Stimulated activated CD4-positive, alpha-beta T cell treated with anti-CD3 and anti-CD28 coated beads, Interleukin-1b, Interleukin-23, amount 100 ng/mL, for 1 hour (primary cell): ENCODE data around the gene OR6V1.
"Not testable (repeated sequence)": the region's sequence is repeated elsewhere in the genome, so short reads cannot be mapped to it uniquely, and the experiment has no call there.

Experiments used
- DNase-seq, 2 donors: peaks; one replicate each; pipeline ENCODE4 v3.0.0-alpha.2; 2020; ENCODE audit warnings: low read depth in 2 of 2

The OR6V1 gene

GRCh38 chr7:143042790-143043271 is 9.3 kb upstream of the OR6V1 start:
- DNase-seq: no peak

GRCh38 chr7:143043391-143043790 is 8.8 kb upstream of the OR6V1 start:
- DNase-seq: no peak

- DNase-seq: no peak
Measured at GRCh38 chr7:143046426-143046851, 5.7 kb upstream of the OR6V1 start.

- DNase-seq: no peak
Measured at GRCh38 chr7:143047326-143047725, 4.8 kb upstream of the OR6V1 start.

GRCh38 chr7:143048827-143049226 is 3.3 kb upstream of the OR6V1 start:
- no peak for DNase-seq

- no peak for DNase-seq
Measured at GRCh38 chr7:143049362-143049761, 2.8 kb upstream of the OR6V1 start.

- DNase-seq: no peak
Measured at GRCh38 chr7:143050931-143051330, 1.2 kb upstream of the OR6V1 start.

GRCh38 chr7:143054621-143055020 is 2.5 kb downstream of the OR6V1 start:
- DNase-seq: no peak

GRCh38 chr7:143055754-143056153 is 3.6 kb downstream of the OR6V1 start:
- DNase-seq: no peak

GRCh38 chr7:143063741-143064140 is 11.6 kb downstream of the OR6V1 start:
- no peak for DNase-seq

- DNase-seq: no peak
Measured at GRCh38 chr7:143068446-143068845, 16.3 kb downstream of the OR6V1 start.

GRCh38 chr7:143069912-143070500 is 17.9 kb downstream of the OR6V1 start:
- DNase-seq: no peak

GRCh38 chr7:143073556-143073955 is 21.4 kb downstream of the OR6V1 start:
- no peak for DNase-seq

GRCh38 chr7:143074141-143074540 is 22.0 kb downstream of the OR6V1 start:
- DNase-seq: no peak

GRCh38 chr7:143085109-143085508 is 33.0 kb downstream of the OR6V1 start:
- no peak for DNase-seq

GRCh38 chr7:143085610-143086009 is 33.5 kb downstream of the OR6V1 start:
- not testable (repeated sequence) for DNase-seq

- not testable (repeated sequence) for DNase-seq
Measured at GRCh38 chr7:143088549-143089231, 36.5 kb downstream of the OR6V1 start.

GRCh38 chr7:143096146-143096545 is 44.0 kb downstream of the OR6V1 start:
- DNase-seq: no peak

- DNase-seq: not testable (repeated sequence)
Measured at GRCh38 chr7:143099579-143099978, 47.4 kb downstream of the OR6V1 start.
